ENCODE results near the gene RPL32.
A peak's percentile ranks its signal among the peaks of the same experiment; 100 is the strongest.

GRCh38 chr3:12799525-12800440 lies 41.6 kb downstream of the RPL32 start:
- TF ChIP-seq, protein P1, sequence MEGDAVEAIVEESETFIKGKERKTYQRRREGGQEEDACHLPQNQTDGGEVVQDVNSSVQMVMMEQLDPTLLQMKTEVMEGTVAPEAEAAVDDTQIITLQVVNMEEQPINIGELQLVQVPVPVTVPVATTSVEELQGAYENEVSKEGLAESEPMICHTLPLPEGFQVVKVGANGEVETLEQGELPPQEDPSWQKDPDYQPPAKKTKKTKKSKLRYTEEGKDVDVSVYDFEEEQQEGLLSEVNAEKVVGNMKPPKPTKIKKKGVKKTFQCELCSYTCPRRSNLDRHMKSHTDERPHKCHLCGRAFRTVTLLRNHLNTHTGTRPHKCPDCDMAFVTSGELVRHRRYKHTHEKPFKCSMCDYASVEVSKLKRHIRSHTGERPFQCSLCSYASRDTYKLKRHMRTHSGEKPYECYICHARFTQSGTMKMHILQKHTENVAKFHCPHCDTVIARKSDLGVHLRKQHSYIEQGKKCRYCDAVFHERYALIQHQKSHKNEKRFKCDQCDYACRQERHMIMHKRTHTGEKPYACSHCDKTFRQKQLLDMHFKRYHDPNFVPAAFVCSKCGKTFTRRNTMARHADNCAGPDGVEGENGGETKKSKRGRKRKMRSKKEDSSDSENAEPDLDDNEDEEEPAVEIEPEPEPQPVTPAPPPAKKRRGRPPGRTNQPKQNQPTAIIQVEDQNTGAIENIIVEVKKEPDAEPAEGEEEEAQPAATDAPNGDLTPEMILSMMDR (IDR thresholded peaks at IDR 0.05; ENCODE audit: low read depth, low read length, missing input control) = no peak
- TF ChIP-seq ATF3 (IDR thresholded peaks at IDR 0.05) (no peak), TAF1 (conservative IDR thresholded peaks at IDR 0.05) (no peak), SP1 (IDR thresholded peaks at IDR 0.05) (peak; percentile 62), MAX (IDR thresholded peaks at IDR 0.05) (no peak), FOXA1 (IDR thresholded peaks at IDR 0.05) (peak; percentile 22), RAD21 (IDR thresholded peaks at IDR 0.05) (peak; percentile 62 to 68), EGR1 (IDR thresholded peaks at IDR 0.05; ENCODE audit: low read depth in 2 of 2) (no peak)
- TF ChIP-seq, protein P2, sequence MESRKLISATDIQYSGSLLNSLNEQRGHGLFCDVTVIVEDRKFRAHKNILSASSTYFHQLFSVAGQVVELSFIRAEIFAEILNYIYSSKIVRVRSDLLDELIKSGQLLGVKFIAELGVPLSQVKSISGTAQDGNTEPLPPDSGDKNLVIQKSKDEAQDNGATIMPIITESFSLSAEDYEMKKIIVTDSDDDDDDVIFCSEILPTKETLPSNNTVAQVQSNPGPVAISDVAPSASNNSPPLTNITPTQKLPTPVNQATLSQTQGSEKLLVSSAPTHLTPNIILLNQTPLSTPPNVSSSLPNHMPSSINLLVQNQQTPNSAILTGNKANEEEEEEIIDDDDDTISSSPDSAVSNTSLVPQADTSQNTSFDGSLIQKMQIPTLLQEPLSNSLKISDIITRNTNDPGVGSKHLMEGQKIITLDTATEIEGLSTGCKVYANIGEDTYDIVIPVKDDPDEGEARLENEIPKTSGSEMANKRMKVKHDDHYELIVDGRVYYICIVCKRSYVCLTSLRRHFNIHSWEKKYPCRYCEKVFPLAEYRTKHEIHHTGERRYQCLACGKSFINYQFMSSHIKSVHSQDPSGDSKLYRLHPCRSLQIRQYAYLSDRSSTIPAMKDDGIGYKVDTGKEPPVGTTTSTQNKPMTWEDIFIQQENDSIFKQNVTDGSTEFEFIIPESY (IDR thresholded peaks at IDR 0.05) = no peak
- TF ChIP-seq, protein P3, sequence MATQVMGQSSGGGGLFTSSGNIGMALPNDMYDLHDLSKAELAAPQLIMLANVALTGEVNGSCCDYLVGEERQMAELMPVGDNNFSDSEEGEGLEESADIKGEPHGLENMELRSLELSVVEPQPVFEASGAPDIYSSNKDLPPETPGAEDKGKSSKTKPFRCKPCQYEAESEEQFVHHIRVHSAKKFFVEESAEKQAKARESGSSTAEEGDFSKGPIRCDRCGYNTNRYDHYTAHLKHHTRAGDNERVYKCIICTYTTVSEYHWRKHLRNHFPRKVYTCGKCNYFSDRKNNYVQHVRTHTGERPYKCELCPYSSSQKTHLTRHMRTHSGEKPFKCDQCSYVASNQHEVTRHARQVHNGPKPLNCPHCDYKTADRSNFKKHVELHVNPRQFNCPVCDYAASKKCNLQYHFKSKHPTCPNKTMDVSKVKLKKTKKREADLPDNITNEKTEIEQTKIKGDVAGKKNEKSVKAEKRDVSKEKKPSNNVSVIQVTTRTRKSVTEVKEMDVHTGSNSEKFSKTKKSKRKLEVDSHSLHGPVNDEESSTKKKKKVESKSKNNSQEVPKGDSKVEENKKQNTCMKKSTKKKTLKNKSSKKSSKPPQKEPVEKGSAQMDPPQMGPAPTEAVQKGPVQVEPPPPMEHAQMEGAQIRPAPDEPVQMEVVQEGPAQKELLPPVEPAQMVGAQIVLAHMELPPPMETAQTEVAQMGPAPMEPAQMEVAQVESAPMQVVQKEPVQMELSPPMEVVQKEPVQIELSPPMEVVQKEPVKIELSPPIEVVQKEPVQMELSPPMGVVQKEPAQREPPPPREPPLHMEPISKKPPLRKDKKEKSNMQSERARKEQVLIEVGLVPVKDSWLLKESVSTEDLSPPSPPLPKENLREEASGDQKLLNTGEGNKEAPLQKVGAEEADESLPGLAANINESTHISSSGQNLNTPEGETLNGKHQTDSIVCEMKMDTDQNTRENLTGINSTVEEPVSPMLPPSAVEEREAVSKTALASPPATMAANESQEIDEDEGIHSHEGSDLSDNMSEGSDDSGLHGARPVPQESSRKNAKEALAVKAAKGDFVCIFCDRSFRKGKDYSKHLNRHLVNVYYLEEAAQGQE (IDR thresholded peaks at IDR 0.05) = peak; percentile 44
